Adrenal gland (tissue), 5 donors: Measurements from ENCODE around the gene EML1.

Experiments
- CTCF ChIP-seq, 6 experiments: fragments of 450-650 bp in 4 of 6; fragments of 200-600 bp in 2 of 6; sonication (generic) in 1 of 6; IDR thresholded peaks; 1 replicate in 5 of 6; 2 replicates in 1 of 6; pipeline versions ENCODE4 v1.5.1 to v1.8.0; 2016 to 2021; ENCODE audit warnings: antibody characterized with exemption in 6 of 6, mild to moderate bottlenecking in 2 of 6, moderate library complexity in 1 of 6
- POLR2A ChIP-seq, 2 donors: fragments of 450-650 bp; IDR thresholded peaks; one replicate each; pipeline ENCODE4 v1.6.1; 2017; ENCODE audit warnings: antibody characterized with exemption in 2 of 2, mild to moderate bottlenecking in 2 of 2, moderate library complexity in 1 of 2
- donor health status: DM: no; HTN: no; CAD: no.

GRCh38 chr14:99873653-99874052 is 80.4 kb downstream of the EML1 start:
- no peak for TF ChIP-seq CTCF (IDR thresholded peaks at IDR 0.05)
- no peak for TF ChIP-seq POLR2A (IDR thresholded peaks at IDR 0.05)
